ENCODE results near the gene NCOA1. TPM values are rescaled to one million over a fixed set of nuclear protein-coding genes. Genes with fewer than 3 reads are reported as not detected.

Gene NCOA1
- polyA plus RNA-seq, 3 donors = 7.3 to 30.2 (median 10.2) TPM

- Mint-ChIP-seq H3K36me3 (peaks cover 22 to 24% of the 10 kb centered on the region in 2 donors), H3K4me1 (peaks cover 30% of the 10 kb centered on the region), H3K4me3 (no peak overlapping the region), H3K27me3 (ENCODE audit: low read depth in 3 of 3) (peaks cover 0 to 2% (median 0%) of the 10 kb centered on the region in 3 donors), H3K27ac (peak overlapping the region in 1 of 7 donors; percentile 75), H3K9me3 (no peaks in the 10 kb centered on the region)
- H3K4me3 ChIP-seq (replicated peaks in 1 of 3; ENCODE audit: low read depth in 2 of 3, low read length in 3 of 3) = no peak overlapping the region
- H3K9me3 ChIP-seq (replicated peaks in 1 of 2; ENCODE audit: control insufficient read depth in 1 of 2, insufficient read depth in 1 of 2, low read length in 2 of 2) = no peaks in the 10 kb centered on the region
- no peaks in the 10 kb centered on the region for H3K27me3 ChIP-seq (ENCODE audit: control insufficient read depth in 2 of 2, insufficient read depth in 2 of 2, low read length in 2 of 2)
- WGBS (ENCODE audit: insufficient coverage) = 100% methylated on average over 1 of the region's 2 CpGs
- TF ChIP-seq, protein P1, sequence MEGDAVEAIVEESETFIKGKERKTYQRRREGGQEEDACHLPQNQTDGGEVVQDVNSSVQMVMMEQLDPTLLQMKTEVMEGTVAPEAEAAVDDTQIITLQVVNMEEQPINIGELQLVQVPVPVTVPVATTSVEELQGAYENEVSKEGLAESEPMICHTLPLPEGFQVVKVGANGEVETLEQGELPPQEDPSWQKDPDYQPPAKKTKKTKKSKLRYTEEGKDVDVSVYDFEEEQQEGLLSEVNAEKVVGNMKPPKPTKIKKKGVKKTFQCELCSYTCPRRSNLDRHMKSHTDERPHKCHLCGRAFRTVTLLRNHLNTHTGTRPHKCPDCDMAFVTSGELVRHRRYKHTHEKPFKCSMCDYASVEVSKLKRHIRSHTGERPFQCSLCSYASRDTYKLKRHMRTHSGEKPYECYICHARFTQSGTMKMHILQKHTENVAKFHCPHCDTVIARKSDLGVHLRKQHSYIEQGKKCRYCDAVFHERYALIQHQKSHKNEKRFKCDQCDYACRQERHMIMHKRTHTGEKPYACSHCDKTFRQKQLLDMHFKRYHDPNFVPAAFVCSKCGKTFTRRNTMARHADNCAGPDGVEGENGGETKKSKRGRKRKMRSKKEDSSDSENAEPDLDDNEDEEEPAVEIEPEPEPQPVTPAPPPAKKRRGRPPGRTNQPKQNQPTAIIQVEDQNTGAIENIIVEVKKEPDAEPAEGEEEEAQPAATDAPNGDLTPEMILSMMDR (IDR thresholded peaks at IDR 0.05) = no peak
- no peak overlapping the region for H2AFZ ChIP-seq (ENCODE audit: insufficient read depth, low read depth, low read length, poor library complexity, severe bottlenecking)
- peaks cover 0 to 2% of the 10 kb centered on the region in 2 donors for H3K4me1 ChIP-seq (ENCODE audit: control insufficient read depth in 1 of 2, insufficient read depth in 2 of 2, low read length in 2 of 2)
- DNase-seq = no peak
- intact Hi-C loops (cut with micrococcal nuclease) = no loop called here
- peaks cover 91% of the 10 kb centered on the region for H4K20me1 ChIP-seq (ENCODE audit: insufficient read depth, low read length)
- no peak overlapping the region for H3K9ac ChIP-seq (ENCODE audit: insufficient read depth, low read length, poor library complexity, severe bottlenecking)
- no peak overlapping the region for H3K27ac ChIP-seq (ENCODE audit: low read depth in 1 of 2, low read length in 2 of 2)
- no peaks in the 10 kb centered on the region for H3K36me3 ChIP-seq (replicated peaks in 1 of 2; ENCODE audit: control insufficient read depth in 1 of 2, insufficient read depth in 2 of 2, low read length in 2 of 2)
- H3K79me2 ChIP-seq (ENCODE audit: insufficient read depth, low read length) = peaks cover 17% of the 10 kb centered on the region
- H3K4me2 ChIP-seq (replicated peaks; ENCODE audit: extremely low read depth, low read length, poor library complexity, severe bottlenecking) = no peak overlapping the region
These were observed 86.4 kb downstream of the NCOA1 start for GRCh38 chr2:24577481-24577880.

DNA sequence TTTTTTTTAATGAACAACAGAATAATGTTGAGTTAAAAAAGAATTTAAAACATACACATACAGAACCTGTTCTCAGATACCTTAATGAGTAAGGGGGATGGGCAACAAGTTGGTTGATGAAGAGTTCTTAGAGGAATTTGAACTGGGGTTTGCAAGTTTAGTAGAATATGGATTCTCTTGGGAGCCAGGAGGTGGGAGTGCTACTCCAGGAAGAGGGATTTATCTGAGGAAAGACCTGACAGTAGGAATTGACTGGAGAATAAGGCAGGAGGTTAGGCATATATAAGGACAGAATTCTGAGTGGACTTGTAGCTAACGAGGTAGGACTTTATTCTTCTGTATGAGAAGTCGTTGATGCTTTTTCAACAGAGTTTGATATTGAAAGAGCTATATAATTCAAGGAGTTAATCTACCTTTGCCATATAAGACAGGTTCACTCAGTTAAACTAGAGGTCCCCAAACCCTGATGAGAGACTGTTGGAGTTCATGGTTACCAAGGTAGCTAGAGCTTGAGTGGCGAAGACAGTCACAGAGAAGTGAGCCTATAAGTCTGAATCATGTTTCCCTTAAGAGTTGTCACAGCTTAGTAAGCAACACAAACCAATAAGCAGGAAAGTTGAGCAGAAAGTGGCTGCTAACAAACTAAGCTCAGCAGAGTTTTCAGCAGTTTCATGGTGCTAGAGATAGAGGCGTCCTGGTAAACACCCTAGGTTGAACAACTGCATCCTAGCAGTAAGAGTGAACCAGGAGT lies 88.2 kb downstream of the NCOA1 start:
- H3K27me3 Mint-ChIP-seq (ENCODE audit: low read depth in 3 of 3) = peaks cover 0 to 2% (median 0%) of the 10 kb centered on the region in 3 donors
- Histone ChIP-seq H2AFZ (ENCODE audit: insufficient read depth, low read depth, low read length, poor library complexity, severe bottlenecking) (no peak overlapping the region), H4K20me1 (ENCODE audit: insufficient read depth, low read length) (peaks cover 91% of the 10 kb centered on the region), H3K27me3 (ENCODE audit: control insufficient read depth in 2 of 2, insufficient read depth in 2 of 2, low read length in 2 of 2) (no peaks in the 10 kb centered on the region), H3K4me3 (replicated peaks in 1 of 3; ENCODE audit: low read depth in 2 of 3, low read length in 3 of 3) (no peak overlapping the region), H3K4me1 (ENCODE audit: control insufficient read depth in 1 of 2, insufficient read depth in 2 of 2, low read length in 2 of 2) (peaks cover 0 to 2% of the 10 kb centered on the region in 2 donors), H3K79me2 (ENCODE audit: insufficient read depth, low read length) (peaks cover 13% of the 10 kb centered on the region), H3K36me3 (replicated peaks in 1 of 2; ENCODE audit: control insufficient read depth in 1 of 2, insufficient read depth in 2 of 2, low read length in 2 of 2) (no peaks in the 10 kb centered on the region), H3K27ac (ENCODE audit: low read depth in 1 of 2, low read length in 2 of 2) (no peak overlapping the region), H3K9me3 (replicated peaks in 1 of 2; ENCODE audit: control insufficient read depth in 1 of 2, insufficient read depth in 1 of 2, low read length in 2 of 2) (no peaks in the 10 kb centered on the region), H3K4me2 (replicated peaks; ENCODE audit: extremely low read depth, low read length, poor library complexity, severe bottlenecking) (no peak overlapping the region), H3K9ac (ENCODE audit: insufficient read depth, low read length, poor library complexity, severe bottlenecking) (no peak overlapping the region)
- H3K9me3 Mint-ChIP-seq = no peaks in the 10 kb centered on the region
- DNase-seq = no peak
- no peak overlapping the region for H3K4me3 Mint-ChIP-seq
- H3K4me1 Mint-ChIP-seq = peaks cover 30% of the 10 kb centered on the region
- H3K36me3 Mint-ChIP-seq = peaks cover 17 to 20% of the 10 kb centered on the region in 2 donors
- intact Hi-C loops (cut with micrococcal nuclease) = no loop called here
- WGBS (ENCODE audit: insufficient coverage) = 100% methylated on average over 1 of the region's 4 CpGs
- peak overlapping the region in 1 of 7 donors; percentile 19 for H3K27ac Mint-ChIP-seq
- TF ChIP-seq, protein P1 (IDR thresholded peaks at IDR 0.05) = no peak

Measured in CD14-positive monocyte (primary cell).